IPS-18c (cell line): ENCODE measurements around the gene DTNB.

ENCODE experiments used
- H3K4me3 ChIP-seq: 2 replicates; pipeline ENCODE4 v1.7.0; 2013; ENCODE audit warnings: low read depth, mild to moderate bottlenecking, low read length, moderate library complexity; ENCODE audit not compliant: insufficient read depth
- H3K9me3 ChIP-seq: one replicate; pipeline ENCODE4 v1.6.1; 2013; ENCODE audit warnings: mild to moderate bottlenecking, low read length, moderate library complexity; ENCODE audit not compliant: control insufficient read depth, insufficient read depth

The DTNB gene

DNA sequence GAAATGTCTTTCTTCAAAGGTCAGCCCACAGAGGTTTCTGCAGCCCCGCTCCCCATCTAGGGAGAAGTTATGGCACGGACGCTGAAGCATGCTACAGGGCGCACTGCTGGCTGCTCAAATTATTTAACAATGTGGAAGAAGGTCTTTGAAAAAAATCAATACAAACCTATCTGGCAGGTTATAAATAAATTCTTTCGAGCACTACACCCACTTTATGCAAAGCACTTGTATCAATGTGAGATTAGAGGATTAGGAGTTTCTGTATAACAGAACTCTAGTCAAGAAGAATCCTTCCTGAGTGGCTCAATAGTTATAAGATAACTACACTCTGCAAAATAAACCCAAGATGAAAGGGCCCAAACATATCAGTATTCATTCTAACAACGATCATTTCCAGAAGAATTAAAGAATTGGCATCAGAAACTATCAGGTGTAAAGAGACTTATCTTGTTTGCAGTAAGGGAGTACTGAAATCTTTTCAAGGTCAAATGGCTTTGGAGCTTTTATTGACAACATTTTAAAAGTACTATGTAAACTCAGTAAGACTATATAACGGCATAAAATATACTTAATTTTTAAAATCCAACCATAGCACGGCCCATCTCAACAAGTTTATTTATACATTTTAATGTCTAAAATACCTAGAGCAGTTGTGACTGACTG lies 228.6 kb downstream of the DTNB start:
- no peaks in the 10 kb centered on the region for H3K9me3 ChIP-seq
- no peak overlapping the region for H3K4me3 ChIP-seq

DNA sequence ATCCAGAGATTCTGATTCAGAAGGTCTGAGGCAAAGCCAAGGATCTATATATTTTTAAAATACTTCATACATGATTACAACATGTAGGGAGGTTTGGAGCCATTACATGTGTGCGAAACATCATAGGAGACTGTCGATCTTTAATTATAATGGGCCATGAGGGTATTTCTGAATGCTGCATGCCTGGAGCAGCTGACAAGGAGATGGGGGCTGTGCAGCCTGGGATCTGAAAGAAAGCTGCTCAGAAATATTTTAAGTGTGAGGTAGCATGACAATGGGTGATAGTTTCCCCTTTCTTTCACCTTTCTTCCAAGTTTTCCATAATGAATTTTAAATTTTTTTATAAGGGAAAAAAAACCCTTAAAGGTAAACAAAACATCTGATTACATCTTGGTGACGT lies 229.6 kb downstream of the DTNB start:
- Histone ChIP-seq H3K9me3 (no peaks in the 10 kb centered on the region), H3K4me3 (no peak overlapping the region)

DNA sequence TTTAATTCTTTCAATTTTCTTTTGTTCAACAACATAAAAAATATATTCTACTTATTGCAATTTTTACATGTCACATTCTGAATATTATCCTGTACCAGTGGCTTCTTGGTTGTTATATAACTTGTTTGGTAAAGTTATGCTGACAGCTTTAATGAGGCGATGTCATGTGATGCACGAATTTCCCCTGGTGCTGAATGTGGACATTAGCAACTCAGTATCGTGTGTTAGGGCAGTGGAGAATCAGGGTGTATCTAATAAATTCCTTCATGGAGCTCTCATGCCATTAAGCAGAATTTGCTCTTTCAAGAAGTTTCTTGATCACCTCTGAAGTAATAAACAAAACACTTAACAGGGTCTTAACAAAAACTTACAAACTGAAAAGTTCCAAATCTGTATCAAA lies 232.0 kb downstream of the DTNB start:
- no peak overlapping the region for H3K4me3 ChIP-seq
- no peaks in the 10 kb centered on the region for H3K9me3 ChIP-seq

DNA sequence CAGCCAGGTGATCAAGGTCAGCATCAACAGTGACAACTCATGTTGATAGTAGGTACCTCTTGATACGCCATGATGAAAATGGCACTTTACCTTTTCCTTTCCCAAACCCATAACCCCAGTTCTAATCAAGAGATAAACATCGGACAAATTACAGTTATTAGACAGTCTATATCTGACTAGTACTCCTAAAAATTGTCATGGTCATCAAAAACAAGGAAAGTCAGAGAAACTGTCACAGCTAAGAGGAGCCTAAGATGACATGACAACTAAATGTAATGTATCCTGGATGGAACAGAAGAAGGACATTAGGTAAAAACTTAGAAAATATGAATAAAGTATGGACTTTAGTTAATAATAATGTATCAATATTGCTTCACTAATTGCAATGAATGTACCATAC lies 234.6 kb downstream of the DTNB start:
- Histone ChIP-seq H3K9me3 (no peaks in the 10 kb centered on the region), H3K4me3 (no peak overlapping the region)

DNA sequence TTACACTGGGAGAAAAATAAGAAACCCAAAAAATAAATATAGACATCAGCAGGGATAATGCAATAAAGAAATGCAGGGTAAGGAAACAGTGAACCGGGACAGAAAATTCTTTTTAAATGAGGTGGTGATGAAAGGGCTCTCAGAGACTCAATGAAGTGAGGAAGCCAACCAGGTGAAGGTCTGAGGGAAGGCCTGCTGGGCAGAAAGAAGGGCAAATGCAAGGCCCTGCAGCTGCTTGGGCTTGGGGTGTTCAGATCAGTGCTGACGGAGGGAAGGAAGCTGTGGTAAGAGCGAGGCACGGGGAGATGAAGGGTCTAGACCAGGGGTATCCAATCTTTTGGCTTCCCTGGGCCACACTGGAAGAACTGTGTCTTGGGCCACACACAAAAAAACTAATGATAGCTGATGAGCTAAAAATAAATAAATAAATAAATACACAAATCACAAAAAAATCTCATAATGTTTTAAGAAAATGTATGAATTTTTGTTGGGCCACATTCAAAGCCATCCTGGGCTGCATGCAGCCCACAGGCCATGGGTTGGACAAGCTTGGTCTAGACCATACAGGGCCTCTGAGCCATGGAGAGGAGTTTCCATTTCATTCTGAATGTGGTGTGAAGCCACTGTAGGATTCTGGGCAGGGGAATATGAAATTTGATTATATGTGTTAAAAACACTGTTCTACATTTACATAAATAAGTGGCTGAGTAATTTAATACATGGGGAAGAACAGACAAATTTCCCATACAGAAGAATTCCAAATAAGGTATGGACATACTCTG lies 235.3 kb downstream of the DTNB start:
- Histone ChIP-seq H3K9me3 (no peaks in the 10 kb centered on the region), H3K4me3 (no peak overlapping the region)

DNA sequence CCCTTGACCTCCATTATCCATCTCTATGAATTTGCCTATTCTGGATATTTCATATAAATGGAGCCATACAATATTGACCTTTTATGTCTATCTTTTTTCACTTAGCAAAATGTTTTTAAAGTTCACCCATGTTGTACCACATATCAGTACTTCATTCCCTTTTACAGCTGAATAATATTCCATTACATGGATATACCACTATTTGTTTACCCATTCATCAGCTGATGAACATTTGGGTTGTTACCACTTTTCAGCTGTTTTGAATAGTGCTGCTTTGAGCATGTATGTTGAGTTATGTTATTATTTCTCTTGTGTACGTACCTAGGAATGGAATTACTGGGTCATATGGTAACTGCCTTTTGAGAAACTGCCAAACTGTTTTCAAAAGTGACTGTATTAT lies 238.0 kb downstream of the DTNB start:
- H3K9me3 ChIP-seq, result no peaks in the 10 kb centered on the region
- H3K4me3 ChIP-seq, result no peak overlapping the region

DNA sequence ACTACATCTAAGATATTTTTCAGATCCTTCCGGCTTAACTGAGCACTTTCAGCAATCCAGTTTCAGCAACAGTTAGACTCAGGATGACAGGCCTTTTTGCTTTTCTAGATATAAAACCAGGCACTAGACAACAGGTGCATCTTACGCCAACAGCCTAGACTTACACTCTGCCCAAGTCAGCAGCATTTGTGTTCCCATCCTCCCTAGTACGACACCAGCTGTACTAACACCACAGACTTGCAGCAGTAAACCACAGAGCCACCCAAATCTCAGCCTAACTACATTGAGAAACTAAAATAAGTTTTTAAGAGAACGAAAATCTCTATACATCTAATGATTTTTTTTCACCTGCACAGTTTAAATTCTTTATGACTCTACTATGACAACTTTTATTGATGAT lies 241.8 kb downstream of the DTNB start:
- H3K4me3 ChIP-seq, result no peak overlapping the region

DNA sequence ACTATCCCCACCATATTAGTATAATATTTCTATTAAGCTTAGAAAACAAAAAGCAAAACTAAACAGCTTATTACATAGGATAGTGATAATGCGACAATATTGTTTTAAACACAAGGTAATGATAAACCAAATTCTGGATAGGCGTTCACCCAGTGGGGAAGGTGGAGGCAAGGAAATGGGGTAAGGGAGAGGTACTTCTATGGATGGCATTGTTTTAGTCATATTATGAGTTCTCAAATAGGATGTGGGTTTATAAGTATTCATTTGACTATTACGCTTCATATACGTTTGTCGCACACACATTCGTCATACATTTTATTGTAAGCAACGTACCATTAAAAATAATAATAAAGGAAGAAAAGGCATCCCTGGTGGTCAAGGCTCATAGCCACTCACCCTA lies 242.8 kb downstream of the DTNB start:
- Histone ChIP-seq H3K9me3 (no peaks in the 10 kb centered on the region), H3K4me3 (no peak overlapping the region)

More for the DNA sequence above, 241.8 kb downstream of the DTNB start:
- no peaks in the 10 kb centered on the region for H3K9me3 ChIP-seq

DNA sequence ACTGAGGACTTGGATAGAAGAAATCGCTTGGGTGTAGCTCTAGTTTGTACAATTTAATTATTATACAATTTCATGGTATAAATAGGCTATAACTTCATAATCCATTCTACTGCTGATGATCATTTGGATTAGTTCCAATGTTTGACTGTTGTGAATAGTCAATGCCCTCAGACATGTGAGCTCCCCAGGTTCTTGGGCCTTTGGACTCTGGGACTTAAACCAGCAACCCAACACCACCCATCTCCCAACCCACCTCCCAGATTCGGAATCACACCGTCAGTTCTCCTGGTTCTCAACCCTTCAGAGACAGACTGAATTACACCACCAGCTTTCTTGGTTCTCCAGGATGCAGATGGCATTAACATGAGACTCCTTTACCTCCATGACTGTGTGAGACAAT lies 247.1 kb downstream of the DTNB start:
- Histone ChIP-seq H3K9me3 (no peaks in the 10 kb centered on the region), H3K4me3 (no peak overlapping the region)

DNA sequence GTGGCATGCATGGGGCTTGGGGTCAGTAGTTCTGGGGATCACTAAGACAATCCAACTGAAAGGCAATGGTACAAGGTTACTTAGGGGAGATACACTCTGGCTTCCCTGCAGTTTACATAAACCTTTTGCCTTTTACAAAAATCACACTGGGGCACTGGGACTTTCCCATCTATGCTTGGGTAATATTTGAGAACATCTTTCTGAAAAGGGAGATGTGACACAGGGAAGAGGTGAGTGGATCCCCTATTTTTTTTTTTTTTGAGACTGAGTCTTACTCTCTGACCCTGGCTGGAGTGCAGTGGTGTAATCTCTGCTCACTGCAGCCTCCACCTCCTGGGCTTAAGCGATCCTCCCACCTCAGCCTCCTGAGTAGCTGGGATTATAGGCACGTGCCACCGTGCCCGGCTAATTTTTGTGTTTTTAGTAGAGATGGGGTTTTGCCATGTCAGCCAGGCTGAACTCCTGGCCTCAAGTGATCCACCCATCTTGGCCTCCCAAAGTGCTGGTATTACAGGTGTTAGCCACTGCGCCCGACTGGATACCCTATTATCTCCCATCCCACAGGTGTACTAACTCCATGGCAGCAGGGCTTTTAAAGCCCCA lies 248.8 kb downstream of the DTNB start:
- Histone ChIP-seq H3K4me3 (no peak overlapping the region), H3K9me3 (no peaks in the 10 kb centered on the region)

DNA sequence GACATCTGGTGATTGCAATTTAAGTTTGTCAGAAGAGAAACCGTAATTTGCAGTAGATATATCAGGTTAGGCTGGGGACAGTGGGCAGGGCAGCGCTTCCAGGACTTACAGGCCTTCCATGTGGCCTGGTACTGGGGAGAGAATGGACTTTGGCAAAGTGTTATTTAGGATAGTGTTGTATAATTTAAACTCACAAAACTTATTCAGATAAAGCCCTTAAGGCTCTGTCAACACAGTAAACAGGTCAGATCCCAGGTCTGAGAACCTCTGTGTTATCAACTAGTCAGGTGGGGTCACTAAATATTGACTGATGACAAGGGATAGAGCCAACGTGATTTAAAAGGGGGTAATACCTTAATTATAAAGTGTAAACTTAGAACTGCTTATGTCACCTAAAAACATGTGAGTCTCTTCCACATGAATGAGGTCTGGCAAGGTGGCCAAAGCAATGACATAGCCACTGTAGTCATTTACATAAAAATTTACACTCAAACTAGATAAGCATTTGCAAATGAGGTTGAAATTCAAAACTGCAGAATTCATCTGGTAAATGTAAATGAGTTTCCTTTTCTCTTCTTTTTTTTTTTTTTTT lies 251.5 kb downstream of the DTNB start:
- H3K9me3 ChIP-seq, result no peaks in the 10 kb centered on the region
- H3K4me3 ChIP-seq, result no peak overlapping the region

DNA sequence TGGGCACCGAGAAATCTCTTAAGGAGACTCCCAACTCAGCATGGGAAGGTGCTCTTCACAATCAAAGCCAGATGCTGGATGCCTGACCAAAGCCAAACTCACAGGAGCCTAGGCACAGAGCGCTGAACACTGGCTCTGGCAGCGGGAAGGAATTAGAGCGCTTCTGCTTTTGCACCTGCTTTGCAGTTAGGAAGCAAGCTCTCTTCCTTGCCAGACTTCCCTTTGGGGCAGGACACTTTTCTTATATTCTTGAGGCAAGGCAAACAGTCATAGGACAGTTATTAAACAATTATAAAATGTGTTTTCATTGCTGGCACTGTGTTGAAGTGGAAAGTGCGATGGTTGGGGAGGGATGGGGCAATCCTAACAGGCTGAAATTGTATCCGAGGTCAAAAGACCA lies 252.1 kb downstream of the DTNB start:
- no peaks in the 10 kb centered on the region for H3K9me3 ChIP-seq
- no peak overlapping the region for H3K4me3 ChIP-seq

DNA sequence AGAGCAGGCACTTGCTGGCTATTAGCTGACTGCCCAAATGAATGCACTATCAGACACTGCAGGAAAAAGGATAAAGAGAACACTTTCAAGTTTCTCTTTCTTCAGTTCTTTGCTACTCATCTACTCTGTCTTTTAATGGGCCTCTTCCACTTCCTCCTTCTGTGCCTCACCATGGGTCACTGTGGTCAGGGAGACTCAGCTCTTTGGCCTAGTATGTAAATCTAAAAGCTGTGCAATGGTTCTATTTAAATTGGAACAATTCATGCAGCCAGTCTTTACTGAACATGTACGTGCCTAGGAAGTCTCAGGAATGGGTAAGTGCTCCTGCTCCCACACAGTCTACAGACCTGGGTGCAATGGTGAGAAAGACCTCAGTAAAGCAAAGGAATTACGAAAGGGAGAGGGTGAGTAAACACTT lies 252.5 kb downstream of the DTNB start:
- H3K4me3 ChIP-seq, result no peak overlapping the region
- no peaks in the 10 kb centered on the region for H3K9me3 ChIP-seq

DNA sequence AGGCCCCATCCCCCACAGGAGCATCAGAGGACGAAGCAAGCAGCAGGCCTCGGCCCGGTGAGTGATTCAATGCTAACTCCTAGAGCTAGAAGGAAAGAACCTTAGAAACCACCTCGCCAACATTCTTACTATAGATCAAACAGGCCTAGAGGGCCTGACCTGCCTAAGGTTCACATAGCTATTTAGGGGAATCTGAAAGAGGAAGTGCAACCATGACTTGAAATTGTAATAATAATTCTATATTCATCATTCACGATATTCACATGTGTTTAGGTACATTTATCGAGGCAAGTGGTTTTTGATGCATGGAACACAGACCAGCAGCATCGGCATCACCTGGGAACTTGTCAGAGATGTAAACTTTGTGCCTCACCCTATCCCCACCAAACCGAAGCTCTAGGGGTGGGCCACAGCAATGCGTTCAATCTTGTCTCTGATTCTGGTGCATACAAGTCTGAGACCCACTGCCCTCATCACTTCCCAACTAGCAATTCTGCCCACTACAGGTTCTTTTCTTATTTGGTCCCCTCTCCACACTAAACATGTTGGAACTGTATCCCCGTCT lies 253.6 kb downstream of the DTNB start:
- H3K9me3 ChIP-seq, result no peaks in the 10 kb centered on the region
- H3K4me3 ChIP-seq, result no peak overlapping the region

DNA sequence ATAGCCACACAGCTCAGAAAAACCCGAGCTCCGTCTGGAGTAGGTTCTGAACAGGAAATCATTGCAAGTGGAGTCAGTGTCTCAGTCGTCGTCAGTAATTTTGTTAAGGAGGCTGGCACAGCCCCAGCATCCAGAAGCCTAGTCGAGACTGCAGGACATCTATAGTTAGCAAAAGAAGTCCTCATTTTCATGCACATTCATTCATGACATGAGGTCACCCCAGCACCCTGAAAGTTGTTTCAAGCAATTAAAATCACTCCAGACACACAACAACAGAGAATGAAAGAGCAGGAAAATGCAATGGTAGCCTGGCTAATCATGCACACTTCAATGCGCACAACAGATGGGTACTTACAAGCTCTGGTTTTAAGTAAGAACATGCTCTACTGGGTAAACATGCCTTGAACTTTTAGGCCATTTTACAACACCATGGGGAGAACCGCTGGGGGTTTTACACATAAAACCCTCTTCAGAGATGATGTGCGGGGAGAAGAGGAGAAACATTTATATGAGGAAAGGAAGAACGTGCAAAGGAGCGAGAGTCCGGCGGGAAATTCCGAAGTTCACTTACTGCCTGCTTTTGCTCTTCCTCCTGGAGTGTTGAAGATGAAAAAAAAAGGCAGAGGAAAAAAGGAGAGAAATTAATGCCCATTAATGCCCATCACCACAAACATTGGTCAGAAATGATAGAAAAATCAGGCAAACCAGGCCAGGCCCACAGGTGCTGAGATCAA lies 254.3 kb downstream of the DTNB start:
- no peak overlapping the region for H3K4me3 ChIP-seq
- no peaks in the 10 kb centered on the region for H3K9me3 ChIP-seq

DNA sequence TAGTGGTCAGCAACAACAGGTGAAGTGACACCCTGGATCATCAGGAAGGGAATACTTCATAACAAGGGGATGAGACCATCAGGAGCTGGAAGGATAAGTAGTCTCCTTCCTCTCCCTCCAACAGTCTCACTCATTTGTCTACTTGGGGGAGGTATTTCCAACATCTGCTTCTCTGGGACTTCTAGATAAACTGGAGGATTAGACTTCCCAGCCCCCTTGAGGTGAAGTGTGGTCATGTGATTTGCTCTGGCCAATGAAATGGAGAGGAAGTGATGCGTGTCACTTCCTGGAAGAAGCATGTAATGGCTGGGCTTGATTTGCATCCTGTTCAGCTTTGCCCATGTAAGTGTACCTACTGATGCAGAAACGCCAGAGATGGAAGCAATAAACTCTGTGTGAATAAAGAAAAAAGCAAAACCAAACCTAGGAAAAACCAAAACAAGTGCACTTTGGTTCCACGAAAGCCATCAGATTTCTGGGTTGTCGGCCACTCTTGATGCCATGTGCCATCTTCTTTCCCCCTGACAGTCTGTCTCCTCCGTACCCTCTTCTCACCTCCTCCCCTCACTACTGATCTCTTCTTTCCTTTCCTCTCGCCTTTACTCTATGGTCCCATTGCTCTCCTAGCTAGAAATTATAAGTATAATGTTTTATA lies 255.5 kb downstream of the DTNB start:
- Histone ChIP-seq H3K9me3 (no peaks in the 10 kb centered on the region), H3K4me3 (no peak overlapping the region)

DNA sequence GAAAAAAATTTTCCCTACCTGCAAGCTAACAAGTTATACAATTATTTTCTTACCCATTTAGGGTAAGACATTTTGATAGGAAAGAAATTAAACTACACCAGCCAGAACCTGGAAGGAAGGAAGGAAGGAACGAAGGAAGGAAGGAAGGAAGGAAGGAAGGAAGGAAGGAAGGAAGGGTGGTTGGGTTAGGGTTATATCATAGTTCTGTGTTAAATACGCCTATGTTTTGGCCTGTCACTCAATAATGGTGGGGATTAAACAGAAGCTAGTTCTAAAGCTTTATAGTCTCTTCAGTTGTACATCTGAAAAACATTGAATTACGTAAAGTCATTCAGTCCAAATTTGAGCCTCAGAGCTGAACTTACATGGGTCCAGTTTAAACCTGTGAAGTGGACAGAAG lies 256.7 kb downstream of the DTNB start:
- H3K9me3 ChIP-seq, result no peaks in the 10 kb centered on the region

More for the DNA sequence above, 256.7 kb downstream of the DTNB start:
- no peak overlapping the region for H3K4me3 ChIP-seq
